Caco-2 (cell line): ENCODE results near the gene OR13J1. TPM values are rescaled to one million over a fixed set of nuclear protein-coding genes. Genes with fewer than 3 reads are reported as not detected.

Experiments used
- Bru-seq: library from RNA; stranded (reverse); fragments of 400-500 nt; gene quantifications from one replicate; lab custom pipeline; 2021; lab: Mats Ljungman, UMichigan
- BruChase-seq, 2 experiments: library from RNA; stranded (reverse); fragments of 400-500 nt; gene quantifications; one replicate each; lab custom pipeline; 2021; lab: Mats Ljungman, UMichigan
- BruUV-seq: library from RNA; stranded (reverse); fragments of 400-500 nt; replicated peaks from 2 replicates; lab custom pipeline; 2021; lab: Mats Ljungman, UMichigan
- CTCF ChIA-PET: fragments of 300-600 bp; sonication (Branson Sonifier 250); formaldehyde crosslinking; loops from one replicate; lab custom pipeline; 2022; ENCODE audit warnings: antibody characterized with exemption; lab: Charles Lee
- POLR2A ChIA-PET: fragments of 300-600 bp; sonication (Branson Sonifier 250); formaldehyde crosslinking; loops from one replicate; lab custom pipeline; 2022; ENCODE audit warnings: antibody characterized with exemption; lab: Charles Lee
- DNase-seq, 2 experiments: peaks; one replicate each; pipeline versions ENCODE4 v3.0.0 to v3.0.0-alpha.2; 2020 to 2022
- H3K27me3 ChIP-seq: replicated peaks from 2 replicates; pipeline ENCODE4 v1.6.0; 2011; ENCODE audit warnings: low read length; ENCODE audit not compliant: control insufficient read depth, insufficient read depth
- H3K36me3 ChIP-seq: 2 replicates; pipeline ENCODE4 v1.5.1; 2011; ENCODE audit warnings: low read length; ENCODE audit not compliant: control insufficient read depth, insufficient read depth
- H3K4me1 ChIP-seq: fragments of 250-450 bp; sonication (Bioruptor Pico); 2 replicates; pipeline ENCODE4 v1.5.1; 2020; ENCODE audit warnings: mild to moderate bottlenecking
- H3K4me3 ChIP-seq: 2 replicates; pipeline ENCODE4 v1.5.1; 2011; ENCODE audit warnings: low read depth, mild to moderate bottlenecking, control low read depth, low read length
- H3K9me3 ChIP-seq: fragments of 250-450 bp; sonication (Bioruptor Pico); 2 replicates; pipeline ENCODE4 v1.5.1; 2020; ENCODE audit warnings: mild to moderate bottlenecking, moderate library complexity
- H3K27ac Mint-ChIP-seq: one replicate; pipeline ENCODE4 v1.8.0; 2022; ENCODE audit warnings: mixed read lengths; ENCODE audit not compliant: unreplicated experiment
- H3K27me3 Mint-ChIP-seq: one replicate; pipeline ENCODE4 v1.8.0; 2022; ENCODE audit warnings: mixed read lengths; ENCODE audit not compliant: insufficient read depth, unreplicated experiment
- H3K36me3 Mint-ChIP-seq: one replicate; pipeline ENCODE4 v1.8.0; 2022; ENCODE audit warnings: mild to moderate bottlenecking, mixed read lengths; ENCODE audit not compliant: insufficient read depth, unreplicated experiment
- H3K4me1 Mint-ChIP-seq: one replicate; pipeline ENCODE4 v1.8.0; 2022; ENCODE audit warnings: low read depth, mixed read lengths; ENCODE audit not compliant: unreplicated experiment
- H3K4me3 Mint-ChIP-seq: one replicate; pipeline ENCODE4 v1.8.0; 2022; ENCODE audit warnings: mild to moderate bottlenecking, moderate library complexity, mixed read lengths; ENCODE audit not compliant: unreplicated experiment
- H3K9me3 Mint-ChIP-seq: one replicate; pipeline ENCODE4 v1.8.0; 2022; ENCODE audit warnings: mixed read lengths; ENCODE audit not compliant: unreplicated experiment
- intact Hi-C: fragments of 100-400 bp; cut with micrococcal nuclease; formaldehyde crosslinking; loops from one replicate; pipeline ENCODE4 v1.10.0; 2022; ENCODE audit not compliant: unreplicated experiment
- long read RNA-seq: library from polyadenylated mRNA; stranded (forward); transcript quantifications from one replicate; pipeline ENCODE4 v2.0.0, GENCODE V29; 2022
- total RNA-seq: library from RNA; stranded (reverse); gene quantifications from 2 replicates; pipeline ENCODE4 v1.2.3, GENCODE V29; 2022
- TF ChIP-seq, protein P1 (sequence below), 2 experiments: fragments of 200-600 bp in 1 of 2; IDR thresholded peaks; 1 replicate in 1 of 2; 2 replicates in 1 of 2; pipeline versions ENCODE4 v1.5.1 to v1.8.0; 2011 to 2022; ENCODE audit warnings: antibody characterized with exemption in 1 of 2, control low read depth in 1 of 2, inconsistent platforms in 1 of 2, low read depth in 1 of 2, low read length in 1 of 2, mild to moderate bottlenecking in 1 of 2, moderate library complexity in 1 of 2; ENCODE audit not compliant: insufficient read depth in 1 of 2, severe bottlenecking in 1 of 2, unreplicated experiment in 1 of 2

The OR13J1 gene, protein sequence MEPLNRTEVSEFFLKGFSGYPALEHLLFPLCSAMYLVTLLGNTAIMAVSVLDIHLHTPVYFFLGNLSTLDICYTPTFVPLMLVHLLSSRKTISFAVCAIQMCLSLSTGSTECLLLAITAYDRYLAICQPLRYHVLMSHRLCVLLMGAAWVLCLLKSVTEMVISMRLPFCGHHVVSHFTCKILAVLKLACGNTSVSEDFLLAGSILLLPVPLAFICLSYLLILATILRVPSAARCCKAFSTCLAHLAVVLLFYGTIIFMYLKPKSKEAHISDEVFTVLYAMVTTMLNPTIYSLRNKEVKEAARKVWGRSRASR
- not detected in 2 replicates for total RNA-seq
- Bru-seq, nascent RNA = not detected
- BruChase-seq, experiment 1, labeled RNA remaining after a 2-hour chase = not detected
- not detected for BruChase-seq, experiment 2, labeled RNA remaining after a 6-hour chase
- long read RNA-seq = 0 reads

GRCh38 chr9:35870351-35870923 is at the start of gene OR13J1:
OR13J1 (minus strand) TSS chr9:35870401; CDS start chr9:35870401, 0 bp downstream.
- no peak within 1 kb of the TSS for H3K4me3 ChIP-seq
- CTCF ChIA-PET = interaction anchor here (1.5 kb wide), 1 partner anchor 12 kb away, joined by 3 read pairs; no protein-coding TSS in a partner anchor
- H3K27ac Mint-ChIP-seq = no peak within 1 kb of the TSS
- DNase-seq = no peak
- POLR2A ChIA-PET = no interaction called here
- intact Hi-C loops = no loop called here
- peaks cover 1% of the 10 kb centered on the region for H3K27me3 Mint-ChIP-seq
- H3K27me3 ChIP-seq = no peaks in the 10 kb centered on the region
- H3K9me3 ChIP-seq = no peaks in the 10 kb centered on the region
- no peak within 1 kb of the TSS for H3K4me3 Mint-ChIP-seq
- H3K4me1 Mint-ChIP-seq = no peaks in the 10 kb centered on the region
- no TSS peak for BruUV-seq
- H3K36me3 Mint-ChIP-seq = no peaks in the 10 kb centered on the region
- no peaks in the 10 kb centered on the region for H3K9me3 Mint-ChIP-seq
- TF ChIP-seq, protein P1, sequence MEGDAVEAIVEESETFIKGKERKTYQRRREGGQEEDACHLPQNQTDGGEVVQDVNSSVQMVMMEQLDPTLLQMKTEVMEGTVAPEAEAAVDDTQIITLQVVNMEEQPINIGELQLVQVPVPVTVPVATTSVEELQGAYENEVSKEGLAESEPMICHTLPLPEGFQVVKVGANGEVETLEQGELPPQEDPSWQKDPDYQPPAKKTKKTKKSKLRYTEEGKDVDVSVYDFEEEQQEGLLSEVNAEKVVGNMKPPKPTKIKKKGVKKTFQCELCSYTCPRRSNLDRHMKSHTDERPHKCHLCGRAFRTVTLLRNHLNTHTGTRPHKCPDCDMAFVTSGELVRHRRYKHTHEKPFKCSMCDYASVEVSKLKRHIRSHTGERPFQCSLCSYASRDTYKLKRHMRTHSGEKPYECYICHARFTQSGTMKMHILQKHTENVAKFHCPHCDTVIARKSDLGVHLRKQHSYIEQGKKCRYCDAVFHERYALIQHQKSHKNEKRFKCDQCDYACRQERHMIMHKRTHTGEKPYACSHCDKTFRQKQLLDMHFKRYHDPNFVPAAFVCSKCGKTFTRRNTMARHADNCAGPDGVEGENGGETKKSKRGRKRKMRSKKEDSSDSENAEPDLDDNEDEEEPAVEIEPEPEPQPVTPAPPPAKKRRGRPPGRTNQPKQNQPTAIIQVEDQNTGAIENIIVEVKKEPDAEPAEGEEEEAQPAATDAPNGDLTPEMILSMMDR (IDR thresholded peaks at IDR 0.05; ENCODE audit: insufficient read depth in 1 of 2, low read depth in 1 of 2, low read length in 1 of 2, severe bottlenecking in 1 of 2, unreplicated experiment in 1 of 2) = no peak
- H3K4me1 ChIP-seq = no peaks in the 10 kb centered on the region
- no peaks in the 10 kb centered on the region for H3K36me3 ChIP-seq

DNA sequence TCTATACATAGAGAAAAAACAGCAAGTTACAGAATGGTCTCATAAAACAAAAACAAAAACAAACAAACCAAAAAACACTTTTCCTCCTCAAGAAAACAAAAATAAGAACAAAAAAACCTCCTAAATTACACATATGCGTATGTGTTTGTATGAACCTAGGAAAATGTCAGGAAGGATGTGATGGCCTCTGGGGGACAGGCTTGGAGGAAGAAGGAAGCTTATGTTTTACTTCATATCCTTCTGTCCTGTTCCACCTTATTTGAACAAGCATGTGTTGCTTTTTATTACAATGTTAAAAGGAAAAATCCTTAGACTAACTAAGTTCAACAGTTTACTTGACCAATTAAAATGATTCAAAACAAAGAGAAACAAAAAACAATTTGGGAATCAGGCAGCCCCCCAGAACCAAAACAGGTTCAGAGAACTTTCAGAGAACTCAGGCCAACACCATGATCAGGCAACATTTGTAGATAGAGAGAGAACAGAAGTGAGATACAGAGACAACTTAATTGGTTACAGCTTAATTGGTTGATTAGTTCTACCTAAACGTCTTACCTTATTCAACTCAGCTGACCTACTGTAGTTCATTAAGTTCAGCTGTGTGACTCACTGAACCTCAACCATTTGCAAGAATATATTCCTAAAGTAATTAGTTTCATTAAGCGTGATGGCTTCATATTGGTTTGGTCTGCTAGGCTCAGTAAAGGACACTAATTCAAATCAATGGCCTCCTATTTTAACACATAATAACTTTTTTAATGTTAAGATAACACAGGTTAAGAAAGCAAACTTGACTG is 49.2 kb upstream of the OR13J1 start:
- no peaks in the 10 kb centered on the region for H3K36me3 Mint-ChIP-seq

More for the DNA sequence above, 49.2 kb upstream of the OR13J1 start:
- no peaks in the 10 kb centered on the region for H3K9me3 ChIP-seq
- Mint-ChIP-seq H3K27ac (no peak overlapping the region), H3K4me3 (no peak overlapping the region), H3K27me3 (no peaks in the 10 kb centered on the region), H3K4me1 (peaks cover 7% of the 10 kb centered on the region), H3K9me3 (no peaks in the 10 kb centered on the region)
- no peak for DNase-seq
- CTCF ChIA-PET = interaction anchor here (1.2 to 1.3 kb wide), 3 partner anchors 16 to 26 kb away, joined by 3 to 4 read pairs (median 4); no protein-coding TSS in a partner anchor
- no TSS peak for BruUV-seq
- POLR2A ChIA-PET = no interaction called here
- intact Hi-C loops = no loop called here
- peaks cover 28% of the 10 kb centered on the region for H3K4me1 ChIP-seq
- TF ChIP-seq, protein P1 (IDR thresholded peaks at IDR 0.05; ENCODE audit: insufficient read depth in 1 of 2, low read depth in 1 of 2, low read length in 1 of 2, severe bottlenecking in 1 of 2, unreplicated experiment in 1 of 2) = no peak
- no peak overlapping the region for H3K4me3 ChIP-seq
- H3K27me3 ChIP-seq = no peaks in the 10 kb centered on the region
- H3K36me3 ChIP-seq = no peaks in the 10 kb centered on the region
